ENCODE data around the gene DTX4. TPM values are rescaled to one million over a fixed set of nuclear protein-coding genes. Genes with fewer than 3 reads are reported as not detected.

Gene DTX4
- total RNA-seq, 1 experiment from 2014 or later, result 0.21 TPM

- no TSS peak for BruUV-seq (replicated peaks)
- TF ChIP-seq CTCF (IDR thresholded peaks at IDR 0.05) (peak; percentile 67), TCF7L2 (IDR thresholded peaks at IDR 0.05; ENCODE audit: low read depth, low read length) (no peak), POLR2AphosphoS5 (IDR thresholded peaks at IDR 0.05; ENCODE audit: low read depth, low read length) (no peak), REST (IDR thresholded peaks at IDR 0.05; ENCODE audit: insufficient read depth in 1 of 2, low read depth in 2 of 2, low read length in 1 of 2) (no peak), SIN3A (IDR thresholded peaks at IDR 0.05; ENCODE audit: borderline replicate concordance, insufficient read depth, low read depth, low read length) (no peak)
- CTCF ChIA-PET, result interaction anchor here (0.5 to 1.4 kb wide), 2 partner anchors 15 to 1482 kb away, joined by 3 to 6 read pairs; partner anchors contain the start of gene DTX4
- Histone ChIP-seq H3K36me3 (ENCODE audit: control insufficient read depth, insufficient read depth, low read length) (no peaks in the 10 kb centered on the region), H3K27me3 (ENCODE audit: control insufficient read depth, insufficient read depth, low read length) (0 out of 2 replicates have a peak, but pooled peaks cover 2% of the 10 kb centered on the region), H3K4me1 (ENCODE audit: control insufficient read depth, insufficient read depth, low read length) (no peaks in the 10 kb centered on the region), H3K27ac (ENCODE audit: low read length) (no peak overlapping the region), H3K9me3 (ENCODE audit: control insufficient read depth, insufficient read depth, low read depth, low read length) (no peaks in the 10 kb centered on the region), H3K4me3 (ENCODE audit: low read depth in 2 of 2, low read length in 2 of 2) (no peak overlapping the region)
- POLR2A ChIA-PET, result no interaction called here
- DNase-seq (ENCODE audit: low read depth, low spot score), result no peak
- intact Hi-C loops (cut with micrococcal nuclease; ENCODE audit: unreplicated experiment), result no loop called here
- ATAC-seq, result no peak
- in situ Hi-C loops (cut with HindIII; ENCODE audit: low pct_unique_long_range_greater_than_20kb, low sequenced_read_pairs), result no loop called here
These were observed 14.2 kb downstream of the DTX4 start for GRCh38 chr11:59186130-59186594.

- Histone ChIP-seq H3K27me3 (ENCODE audit: control insufficient read depth, insufficient read depth, low read length) (peaks cover 5% of the 10 kb centered on the region; the same call in 1 of the 2 replicates), H3K4me3 (ENCODE audit: low read depth in 2 of 2, low read length in 2 of 2) (no peak overlapping the region), H3K36me3 (ENCODE audit: control insufficient read depth, insufficient read depth, low read length) (no peaks in the 10 kb centered on the region), H3K9me3 (ENCODE audit: control insufficient read depth, insufficient read depth, low read depth, low read length) (no peaks in the 10 kb centered on the region), H3K4me1 (ENCODE audit: control insufficient read depth, insufficient read depth, low read length) (no peaks in the 10 kb centered on the region), H3K27ac (ENCODE audit: low read length) (no peak overlapping the region)
- ATAC-seq (no peak), DNase-seq (ENCODE audit: low read depth, low spot score) (no peak)
- in situ Hi-C loops (cut with HindIII; ENCODE audit: low pct_unique_long_range_greater_than_20kb, low sequenced_read_pairs), result no loop called here
- BruUV-seq (replicated peaks), result no TSS peak
- ChIA-PET CTCF (no interaction called here), POLR2A (no interaction called here)
- TF ChIP-seq REST (IDR thresholded peaks at IDR 0.05; ENCODE audit: insufficient read depth in 1 of 2, low read depth in 2 of 2, low read length in 1 of 2), result no peak
- TF ChIP-seq TCF7L2 (IDR thresholded peaks at IDR 0.05; ENCODE audit: low read depth, low read length), result no peak
- no peak for TF ChIP-seq POLR2AphosphoS5 (IDR thresholded peaks at IDR 0.05; ENCODE audit: low read depth, low read length)
- no peak for TF ChIP-seq CTCF (IDR thresholded peaks at IDR 0.05)
- no peak for TF ChIP-seq SIN3A (IDR thresholded peaks at IDR 0.05; ENCODE audit: borderline replicate concordance, insufficient read depth, low read depth, low read length)
- intact Hi-C loops (cut with micrococcal nuclease; ENCODE audit: unreplicated experiment), result no loop called here
These were observed 15.1 kb downstream of the DTX4 start for GRCh38 chr11:59187035-59187434.
